HG03064 (cell line): ENCODE data around the gene CLIC5.
A peak's percentile ranks its signal among the peaks of the same experiment; 100 is the strongest.

Source experiments
- ATAC-seq: cut with Tn5 transposase; IDR thresholded peaks from one replicate; pipeline ENCODE4 v1.9.1; 2021; ENCODE audit warnings: low read depth; ENCODE audit not compliant: unreplicated experiment

The CLIC5 gene

DNA sequence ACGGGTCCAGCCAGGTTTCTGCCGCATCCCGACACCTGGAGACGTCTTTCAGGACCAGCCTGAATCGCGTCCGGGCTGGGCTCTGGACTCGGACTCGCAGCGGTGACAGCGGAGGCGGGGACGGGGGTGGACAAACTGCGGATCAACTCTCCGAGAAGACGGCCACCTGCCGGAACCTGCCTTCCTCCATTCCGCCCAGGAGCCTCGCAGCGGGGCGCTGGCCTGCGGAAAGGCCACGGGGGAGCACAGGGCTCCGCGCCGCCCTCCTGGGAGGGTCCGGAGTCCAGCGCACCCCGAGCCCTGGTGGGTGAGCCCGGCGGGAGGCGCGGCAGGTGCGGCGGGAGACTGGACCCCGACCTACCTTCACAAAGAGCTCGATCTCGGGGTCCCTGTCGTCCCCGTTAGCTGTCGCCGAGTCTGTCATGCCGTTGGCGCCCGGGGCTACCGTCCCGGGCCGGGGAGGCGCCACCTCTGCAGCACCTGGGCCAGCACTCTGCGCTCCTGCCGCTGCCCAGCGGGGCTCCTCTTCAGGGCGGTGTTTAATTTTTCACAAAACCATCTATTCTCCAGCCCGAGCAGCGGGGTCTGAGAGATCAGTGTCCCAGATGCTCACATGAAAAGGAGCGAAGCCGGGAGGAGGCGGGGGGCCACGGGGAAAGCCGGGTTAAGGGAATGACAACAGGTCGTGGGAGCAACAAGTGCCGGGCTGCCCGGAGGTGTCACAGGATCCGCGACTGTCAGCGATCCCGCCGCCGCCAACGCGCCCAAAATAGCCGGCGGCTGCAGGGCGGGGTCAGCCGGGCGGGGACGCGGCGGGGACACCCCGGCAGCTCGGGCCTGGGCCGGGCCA, at the start of gene CLIC5:
TSS of gene CLIC5 (minus strand) at position 742 of the 850 bp plus-strand sequence. CDS start at position 424, 318 bp downstream.
- ATAC-seq, result no peak

- ATAC-seq, result no peak
These were observed 47.3 kb upstream of the CLIC5 start for GRCh38 chr6:46062991-46063390.

GRCh38 chr6:46062312-46062711, 46.7 kb upstream of the CLIC5 start:
- ATAC-seq, result no peak

- no peak for ATAC-seq
These were observed 45.8 kb upstream of the CLIC5 start for GRCh38 chr6:46061497-46061896.

DNA sequence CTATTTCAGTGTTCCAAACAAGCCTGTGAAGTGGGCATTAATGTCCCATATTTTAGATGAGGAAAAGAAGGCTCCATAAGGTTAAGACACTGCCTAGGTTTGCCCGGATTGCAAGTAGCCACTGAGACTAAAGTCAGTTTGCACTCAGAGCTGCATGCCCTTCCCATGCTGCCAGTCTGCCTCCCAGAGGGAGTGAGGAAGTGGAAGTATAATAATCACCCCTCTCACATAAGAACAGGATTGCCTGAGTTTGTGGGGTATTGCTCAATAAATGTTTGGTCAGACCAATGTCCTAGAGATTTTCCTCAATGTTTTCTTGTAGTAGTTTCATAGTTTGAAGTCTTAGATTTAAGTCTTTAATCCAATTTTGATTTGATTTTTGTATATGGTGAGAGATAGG, 43.9 kb upstream of the CLIC5 start:
- no peak for ATAC-seq

DNA sequence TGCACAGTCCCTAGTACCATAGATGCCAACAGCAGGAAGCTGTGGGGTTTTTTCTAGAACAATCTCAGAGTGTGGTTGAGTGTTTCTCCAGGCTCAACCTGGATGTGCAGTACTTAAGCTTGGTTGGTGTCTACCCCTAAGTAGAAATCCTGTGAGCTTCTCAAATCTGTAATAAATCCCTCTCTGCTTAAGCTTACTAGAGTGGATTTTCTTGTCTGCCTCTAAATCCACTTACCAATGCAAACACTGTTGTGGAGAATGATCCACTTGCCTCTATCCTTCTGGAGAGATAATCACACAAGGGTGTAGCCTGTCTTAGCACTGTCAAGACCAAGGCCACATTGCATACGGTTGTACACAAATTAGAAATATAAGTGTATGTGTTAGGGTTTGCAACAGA, 43.3 kb upstream of the CLIC5 start:
- ATAC-seq, result no peak

DNA sequence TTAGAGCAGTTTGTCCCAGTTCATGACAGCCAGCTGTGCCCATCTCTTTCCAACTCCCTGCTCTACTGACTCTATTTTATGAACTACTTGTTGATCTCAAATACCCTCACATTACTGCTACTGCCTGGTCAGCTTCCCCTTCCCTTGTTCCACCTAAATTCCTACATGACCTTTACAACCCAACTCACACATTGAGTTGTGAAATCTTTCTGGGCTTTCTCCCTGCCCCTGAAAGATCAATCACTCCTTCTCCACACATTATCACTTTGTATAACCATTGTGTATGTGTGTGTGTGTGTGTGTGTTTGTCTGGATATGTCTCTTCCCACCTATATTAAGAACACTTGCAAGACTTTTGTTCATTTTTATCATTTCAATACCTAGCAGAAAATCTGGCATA, 42.1 kb upstream of the CLIC5 start:
- no peak for ATAC-seq

GRCh38 chr6:46056906-46057529, 41.4 kb upstream of the CLIC5 start:
- ATAC-seq, result no peak

- no peak for ATAC-seq
These were observed 38.9 kb upstream of the CLIC5 start for GRCh38 chr6:46054516-46054915.

DNA sequence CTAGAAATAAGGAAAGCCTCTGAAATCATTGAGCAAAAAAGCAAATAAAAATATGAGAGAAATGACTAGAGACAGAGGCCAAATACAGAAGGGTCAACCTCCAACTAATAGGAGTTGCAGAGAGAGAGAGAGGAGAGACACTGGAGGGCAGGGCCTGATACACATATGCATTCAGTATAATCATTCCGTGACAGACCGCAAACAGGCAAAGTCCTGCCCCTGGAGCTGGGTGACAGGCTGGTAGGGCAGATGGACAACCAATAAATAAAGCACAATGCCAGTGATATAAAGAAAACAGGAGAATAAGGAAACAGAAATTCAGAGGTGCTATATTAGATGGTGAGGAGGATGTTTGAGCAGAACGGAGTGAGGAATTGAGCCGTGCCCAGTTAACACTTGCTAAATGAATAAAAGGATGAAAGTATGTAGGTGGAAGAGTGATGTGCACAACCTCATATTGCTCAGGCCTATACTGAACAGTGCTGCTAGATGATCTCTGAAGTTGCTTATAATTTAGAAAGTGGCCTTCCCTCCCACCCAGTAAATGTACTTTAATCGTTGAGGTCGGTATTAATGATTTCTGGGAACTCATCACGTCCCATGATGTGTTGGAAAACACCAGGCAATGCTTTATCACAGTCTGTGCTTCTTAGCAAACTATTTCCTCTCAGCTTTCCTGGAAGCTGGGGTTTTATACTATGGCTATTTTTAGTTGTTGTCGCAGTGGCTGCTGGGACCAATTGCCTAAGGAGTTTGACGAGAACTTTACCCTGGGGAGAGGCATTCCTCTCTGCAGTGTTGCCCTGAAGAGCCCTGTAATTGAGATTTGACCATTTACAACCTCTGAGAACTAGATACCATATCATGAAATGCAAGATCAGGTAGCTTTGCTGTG, 37.6 kb upstream of the CLIC5 start:
- no peak for ATAC-seq

DNA sequence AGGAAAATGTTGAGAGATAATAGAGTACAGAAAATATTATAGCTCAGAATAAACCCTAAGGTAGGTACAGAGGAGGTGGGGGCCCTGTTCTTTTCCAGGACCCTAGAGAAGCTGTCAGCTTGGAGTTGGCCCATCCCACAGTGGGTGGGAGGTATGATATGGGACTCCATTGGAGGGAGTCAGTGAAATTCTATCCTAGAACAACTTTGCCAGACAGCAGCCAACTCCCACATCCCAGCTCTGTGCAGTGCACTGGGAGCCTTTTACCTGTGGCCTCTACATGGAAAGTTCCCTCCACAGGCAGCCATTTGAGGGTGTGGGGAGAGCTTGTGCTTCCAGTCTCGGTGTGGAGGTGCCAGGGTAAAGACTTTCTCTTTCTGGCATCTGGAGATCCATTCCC, 36.8 kb upstream of the CLIC5 start:
- no peak for ATAC-seq

- ATAC-seq, result no peak
These were observed 36.3 kb upstream of the CLIC5 start for GRCh38 chr6:46051962-46052361.

- ATAC-seq, result no peak
These were observed 35.3 kb upstream of the CLIC5 start for GRCh38 chr6:46050845-46051405.

DNA sequence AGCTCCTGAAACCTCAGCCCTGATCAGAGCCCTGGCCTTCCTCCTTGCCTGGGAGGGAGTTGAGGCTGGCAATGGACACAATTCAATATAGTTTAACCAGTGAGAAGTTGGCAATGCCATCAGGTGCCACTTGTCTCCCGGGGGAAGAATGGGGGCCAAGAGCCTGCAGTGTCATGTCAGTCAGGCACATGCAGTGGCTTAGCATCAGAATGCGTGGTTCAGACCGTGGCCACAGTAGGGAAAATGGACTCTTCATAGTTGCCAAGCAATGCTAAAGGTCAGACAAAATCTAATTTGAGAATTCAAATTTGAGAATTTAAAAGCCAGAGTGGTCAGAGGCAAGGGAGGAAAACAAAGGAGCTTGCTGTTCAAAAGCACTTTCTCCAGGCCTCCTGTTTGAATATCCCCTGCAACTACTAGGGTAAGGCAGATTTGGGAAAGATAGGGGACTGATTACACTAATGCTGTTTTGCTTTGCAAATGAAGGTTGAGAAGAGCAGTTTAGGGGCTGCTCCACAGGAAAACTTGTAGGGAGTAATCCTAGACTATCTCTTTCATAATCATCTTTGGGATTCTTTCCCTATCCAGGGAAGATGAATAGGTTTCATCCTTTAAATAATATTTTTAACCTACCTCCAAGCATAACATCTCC, 33.1 kb upstream of the CLIC5 start:
- ATAC-seq, result no peak

DNA sequence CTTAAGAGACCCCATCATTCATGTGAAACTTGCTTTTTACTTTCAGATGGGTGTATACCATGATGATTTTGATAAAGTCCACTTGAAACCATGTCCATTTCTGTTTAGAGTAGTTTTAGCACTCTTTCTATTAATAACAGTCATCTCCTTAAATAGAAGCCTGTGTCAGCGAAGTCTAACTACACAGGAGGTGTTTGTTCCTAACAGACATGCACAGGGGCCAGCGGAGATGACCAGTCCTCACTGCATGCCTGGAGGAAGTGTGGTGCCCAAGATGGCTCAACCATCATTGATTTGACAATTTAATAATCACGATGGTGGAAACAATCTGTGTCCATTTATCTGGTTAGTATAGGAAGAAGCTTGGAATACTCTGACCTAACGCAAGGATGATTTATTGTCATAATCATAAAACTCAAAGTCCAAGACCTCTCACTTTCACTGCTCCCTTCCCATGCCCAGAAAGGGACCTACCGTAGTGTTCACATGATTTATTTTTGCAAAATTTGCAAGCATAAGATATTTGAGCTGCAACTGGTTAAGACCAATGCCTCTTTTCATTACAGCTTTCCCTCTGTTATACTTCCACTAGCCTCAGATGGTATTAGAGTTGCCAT, 31.0 kb upstream of the CLIC5 start:
- no peak for ATAC-seq

GRCh38 chr6:46044881-46045617, 29.4 kb upstream of the CLIC5 start:
- no peak for ATAC-seq

- ATAC-seq, result peak; percentile 65
These were observed 26.8 kb upstream of the CLIC5 start for GRCh38 chr6:46042355-46042999.

DNA sequence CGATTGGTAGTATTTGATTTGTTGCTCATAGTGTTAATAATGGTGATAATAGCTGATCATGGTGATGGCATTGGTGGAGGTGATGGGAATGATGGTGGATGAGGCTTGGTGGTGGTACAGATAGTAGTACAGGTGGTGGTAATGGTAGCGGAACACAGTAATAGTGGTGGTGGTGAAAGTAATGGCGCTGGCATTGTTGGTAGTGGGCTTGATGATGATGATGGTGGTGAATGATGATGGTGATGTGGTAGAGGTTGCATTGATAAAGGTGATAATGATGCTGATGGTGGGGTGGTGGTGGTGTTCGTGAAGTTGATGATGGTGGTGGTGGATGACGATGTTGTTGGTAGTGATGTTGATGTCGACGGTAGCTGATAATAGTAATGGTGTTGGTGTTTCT, 24.6 kb upstream of the CLIC5 start:
- ATAC-seq, result no peak

DNA sequence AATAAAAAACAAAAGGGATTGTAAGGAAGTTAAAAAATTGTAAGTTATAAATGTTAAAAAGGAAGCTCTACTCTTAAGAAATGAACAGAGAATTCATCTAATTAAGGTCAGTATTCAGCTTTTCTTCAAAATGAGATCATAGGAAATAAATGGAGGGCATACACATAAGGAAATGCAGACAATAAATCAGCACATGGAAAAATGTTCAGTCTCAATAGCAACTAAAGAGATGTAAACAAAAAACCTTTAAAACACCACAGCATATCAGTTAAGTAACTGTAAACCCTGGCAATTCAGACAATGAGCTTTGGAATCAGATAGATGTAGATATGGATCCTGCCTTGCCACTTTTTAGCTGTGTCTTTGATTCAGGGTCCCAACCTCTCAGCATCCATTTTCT, 24.0 kb upstream of the CLIC5 start:
- ATAC-seq, result no peak
